Activated CD4-positive, alpha-beta T cell treated with anti-CD3 and anti-CD28 coated beads for 24 hours (primary cell): Measurements from ENCODE around the gene BTBD16.

Experiments
- DNase-seq, 2 donors: peaks; one replicate each; pipeline ENCODE4 v3.0.0-alpha.2; 2020; ENCODE audit warnings: low read depth in 2 of 2

Gene BTBD16

GRCh38 chr10:122373721-122374120 lies 102.6 kb downstream of the BTBD16 start:
- no peak for DNase-seq

- peak; percentile 84 to 89 for DNase-seq
These were observed 103.3 kb downstream of the BTBD16 start, which contains the start of gene PLEKHA1 for GRCh38 chr10:122374237-122374858. Gene PLEKHA1 (plus strand): TSS chr10:122374708. CDS start chr10:122393201, 18,493 bp downstream.

GRCh38 chr10:122374859-122375678 lies 104.0 kb downstream of the BTBD16 start:
- peak; percentile 41 to 52 for DNase-seq

- no peak for DNase-seq
These were observed 104.6 kb downstream of the BTBD16 start for GRCh38 chr10:122375679-122376160.

GRCh38 chr10:122376364-122376961 lies 105.4 kb downstream of the BTBD16 start:
- DNase-seq, result no peak

GRCh38 chr10:122379041-122379440 lies 107.9 kb downstream of the BTBD16 start:
- no peak for DNase-seq

- no peak for DNase-seq
These were observed 108.4 kb downstream of the BTBD16 start for GRCh38 chr10:122379537-122379936.

- DNase-seq, result no peak
These were observed 109.6 kb downstream of the BTBD16 start for GRCh38 chr10:122380703-122381102.

- no peak for DNase-seq
These were observed 110.6 kb downstream of the BTBD16 start for GRCh38 chr10:122381680-122382079.

GRCh38 chr10:122386514-122386913 lies 115.4 kb downstream of the BTBD16 start:
- DNase-seq, result no peak

GRCh38 chr10:122387572-122387971 lies 116.5 kb downstream of the BTBD16 start:
- DNase-seq, result no peak
